Gastroesophageal sphincter (tissue), 4 donors: ENCODE data around the gene OVCH1. TPM values are rescaled to one million over a fixed set of nuclear protein-coding genes. Genes with fewer than 3 reads are reported as not detected.
"Not testable (repeated sequence)": the region's sequence is repeated elsewhere in the genome, so short reads cannot be mapped to it uniquely, and the experiment has no call there.

Source experiments
- ATAC-seq: fragments of 150-250 bp; one replicate; pipeline ENCODE4 v1.9.1; 2016; ENCODE audit warnings: mild to moderate bottlenecking, moderate library complexity
- H3K27ac ChIP-seq, 4 donors: fragments of 200-600 bp; sonication (generic) in 3 of 4; 1 replicate in 3 of 4; 2 replicates in 1 of 4; pipeline ENCODE4 v1.5.1; 2016 to 2019
- H3K27me3 ChIP-seq: fragments of 200-600 bp; sonication (generic); one replicate; pipeline ENCODE4 v1.5.1; 2019
- H3K36me3 ChIP-seq, 2 donors: fragments of 200-600 bp; sonication (generic); one replicate each; pipeline ENCODE4 v1.5.1; 2019; ENCODE audit warnings: control low read depth in 1 of 2
- H3K4me1 ChIP-seq, 3 donors: fragments of 200-600 bp; sonication (generic); 1 replicate in 2 of 3; 2 replicates in 1 of 3; pipeline ENCODE4 v1.5.1; 2016 to 2019; ENCODE audit warnings: control low read depth in 2 of 3
- H3K4me3 ChIP-seq, 2 donors: fragments of 200-600 bp; sonication (generic); one replicate each; pipeline ENCODE4 v1.5.1; 2019; ENCODE audit warnings: mild to moderate bottlenecking in 1 of 2, moderate library complexity in 1 of 2
- H3K9me3 ChIP-seq, 3 donors: fragments of 200-600 bp; sonication (generic); one replicate each; pipeline ENCODE4 v1.5.1; 2017 to 2019; ENCODE audit warnings: control low read depth in 2 of 3
- CTCF ChIP-seq, 4 experiments: fragments of 200-600 bp in 2 of 4; fragments of 450-650 bp in 2 of 4; sonication (generic) in 1 of 4; IDR thresholded peaks; one replicate each; pipeline ENCODE4 v1.5.1; 2017 to 2019; ENCODE audit warnings: antibody characterized with exemption in 4 of 4, mild to moderate bottlenecking in 2 of 4, moderate library complexity in 2 of 4
- EP300 ChIP-seq: sonication (generic); formaldehyde crosslinking; IDR thresholded peaks from one replicate; pipeline ENCODE4 v1.6.1; 2017; ENCODE audit warnings: antibody characterized with exemption, mild to moderate bottlenecking
- POLR2A ChIP-seq, 2 donors: fragments of 450-650 bp; IDR thresholded peaks; one replicate each; pipeline ENCODE4 v1.6.1; 2017; ENCODE audit warnings: antibody characterized with exemption in 2 of 2, mild to moderate bottlenecking in 2 of 2, moderate library complexity in 1 of 2
- POLR2AphosphoS5 ChIP-seq: sonication (generic); formaldehyde crosslinking; IDR thresholded peaks from one replicate; pipeline ENCODE4 v1.6.1; 2017; ENCODE audit warnings: antibody characterized with exemption
- WGBS, 2 donors: methylation state at CpG; one replicate each; pipeline ENCODE4 v1.1.5; 2018; ENCODE audit warnings: low coverage in 1 of 2; 5-methylcytosine and 5-hydroxymethylcytosine counted together
- total RNA-seq, 4 donors: library from RNA; depleted of rRNA; stranded (reverse); fragments of >200 nt; gene quantifications; one replicate each; pipeline ENCODE4 v1.1.0, GENCODE V29; 2016

OVCH1 gene
- total RNA-seq, 4 donors from 2014 or later, result 0.13 to 0.57 (median 0.43) TPM

- WGBS, 2 donors, result 95 to 96% methylated on average over 8 to 21 of the region's 65 CpGs
- no peaks in the 10 kb centered on the region for H3K36me3 ChIP-seq
- TF ChIP-seq POLR2AphosphoS5 (no peak), POLR2A (IDR thresholded peaks at IDR 0.05) (no peak), EP300 (no peak), CTCF (IDR thresholded peaks at IDR 0.05) (no peak)
- H3K9me3 ChIP-seq, result no peaks in the 10 kb centered on the region
- ATAC-seq, result no peak
- H3K4me1 ChIP-seq, result no peaks in the 10 kb centered on the region
- no peaks in the 10 kb centered on the region for H3K27me3 ChIP-seq
- no peak overlapping the region for H3K4me3 ChIP-seq
- H3K27ac ChIP-seq, result no peak overlapping the region
Observed at GRCh38 chr12:29389295-29389919, 108.1 kb downstream of the OVCH1 start.

- H3K4me3 ChIP-seq, H3K27me3 ChIP-seq, H3K9me3 ChIP-seq, H3K4me1 ChIP-seq, ATAC-seq, H3K36me3 ChIP-seq, H3K27ac ChIP-seq: not testable (repeated sequence)
- 100% methylated on average over 2 of the region's 36 CpGs; no CpG with 5 or more reads in 1 of the 2 donors for WGBS, 2 donors
Observed at GRCh38 chr12:29386084-29386680, 111.3 kb downstream of the OVCH1 start.

GRCh38 chr12:29385194-29385593, 112.3 kb downstream of the OVCH1 start:
- not testable (repeated sequence) for H3K4me3 ChIP-seq, H3K9me3 ChIP-seq, H3K27ac ChIP-seq, ATAC-seq, H3K4me1 ChIP-seq, H3K36me3 ChIP-seq, H3K27me3 ChIP-seq
- 84 to 100% methylated on average over 3 to 10 of the region's 17 CpGs for WGBS, 2 donors

- 94 to 100% methylated on average over 2 of the region's 2 CpGs for WGBS, 2 donors
- no peak for ATAC-seq
- H3K9me3 ChIP-seq, result no peaks in the 10 kb centered on the region
Observed at GRCh38 chr12:29382251-29382650, 115.2 kb downstream of the OVCH1 start.

GRCh38 chr12:29380536-29381523, 116.7 kb downstream of the OVCH1 start, which contains the start of gene ERGIC2:
Gene ERGIC2 (minus strand): TSS chr12:29381172. CDS start chr12:29371633, 9,539 bp downstream.
- Histone ChIP-seq H3K4me1 (peaks cover 3 to 19% (median 7%) of the 10 kb centered on the region in 3 donors), H3K36me3 (no peaks in the 10 kb centered on the region), H3K27ac (peak within 1 kb of the TSS; percentile 74 to 87 (median 86)), H3K27me3 (no peaks in the 10 kb centered on the region), H3K9me3 (no peaks in the 10 kb centered on the region), H3K4me3 (peak within 1 kb of the TSS; percentile 75 to 86)
- peak; percentile 96 for ATAC-seq
- TF ChIP-seq CTCF (IDR thresholded peaks at IDR 0.05) (no peak), POLR2AphosphoS5 (peak; percentile 41), EP300 (no peak), POLR2A (IDR thresholded peaks at IDR 0.05) (peak; percentile 19 to 39)
- WGBS, 2 donors, result 0 to 1% methylated on average over 25 to 35 of the region's 55 CpGs

More at GRCh38 chr12:29382251-29382650, 115.2 kb downstream of the OVCH1 start:
- H3K4me1 ChIP-seq, result peaks cover 3 to 19% (median 7%) of the 10 kb centered on the region in 3 donors
- no peak overlapping the region for H3K27ac ChIP-seq
- no peak for TF ChIP-seq POLR2AphosphoS5
- TF ChIP-seq CTCF (IDR thresholded peaks at IDR 0.05), result no peak
- no peak for TF ChIP-seq EP300
- TF ChIP-seq POLR2A (IDR thresholded peaks at IDR 0.05), result no peak
- no peaks in the 10 kb centered on the region for H3K36me3 ChIP-seq
- no peak overlapping the region for H3K4me3 ChIP-seq
- H3K27me3 ChIP-seq, result no peaks in the 10 kb centered on the region

Other genes with a start within 250 kb of the OVCH1 start
- 100 to 1,000 TPM in 1 of 4 donors, 10 to 100 TPM in 3; 53.6 to 111 (median 71.4) TPM for gene ERGIC2, start 116.5 kb downstream of the OVCH1 start, total RNA-seq